Measurements from ENCODE around the gene DNAJB6.

- TF ChIP-seq TAF1 (IDR thresholded peaks at IDR 0.05; ENCODE audit: borderline replicate concordance, insufficient read depth, low read length) (no peak), SIN3A (IDR thresholded peaks at IDR 0.05; ENCODE audit: borderline replicate concordance, insufficient read depth, low read length) (no peak), REST (IDR thresholded peaks at IDR 0.05; ENCODE audit: insufficient read depth in 1 of 2, low read depth in 2 of 2, low read length in 2 of 2) (no peak), POLR2AphosphoS5 (IDR thresholded peaks at IDR 0.05; ENCODE audit: low read depth, low read length) (no peak), FOXP2 (optimal IDR thresholded peaks at IDR 0.05; ENCODE audit: borderline replicate concordance, extremely low read depth, extremely low read length, insufficient read depth) (no peak)
Measured at GRCh38 chr7:157422279-157422678, 85.5 kb downstream of the DNAJB6 start.
